ENCODE results near the gene EPM2A.

The EPM2A gene

DNA sequence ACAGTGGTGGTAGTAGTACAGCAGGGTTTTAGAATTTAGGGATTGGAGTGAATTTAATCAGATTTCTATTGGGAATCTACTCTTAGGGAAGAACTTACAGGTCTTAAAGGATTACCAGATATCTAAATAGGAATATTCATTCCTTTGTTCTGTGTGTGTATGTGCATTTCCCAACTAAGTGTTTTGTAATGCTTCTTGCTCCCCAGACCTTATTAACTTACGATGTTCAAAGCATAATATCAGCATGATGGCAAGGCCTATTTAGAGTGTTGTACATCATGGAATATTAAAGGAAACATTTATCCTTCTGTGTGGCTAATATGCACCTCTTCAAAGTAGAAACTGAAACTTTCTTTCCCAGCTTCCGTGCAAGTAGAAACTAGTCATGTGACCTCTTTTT is 133.9 kb downstream of the EPM2A start:
- Histone ChIP-seq H3K27ac (no peak overlapping the region), H3K4me1 (no peaks in the 10 kb centered on the region), H4K20me1 (no peaks in the 10 kb centered on the region), H3K9me3 (no peaks in the 10 kb centered on the region), H3K36me3 (no peaks in the 10 kb centered on the region), H3K4me3 (no peak overlapping the region), H3K4me2 (no peak overlapping the region), H3K9ac (no peak overlapping the region), H3K27me3 (no peaks in the 10 kb centered on the region)
- TF ChIP-seq Cebpa-rat (IDR thresholded peaks at IDR 0.05), result no peak

DNA sequence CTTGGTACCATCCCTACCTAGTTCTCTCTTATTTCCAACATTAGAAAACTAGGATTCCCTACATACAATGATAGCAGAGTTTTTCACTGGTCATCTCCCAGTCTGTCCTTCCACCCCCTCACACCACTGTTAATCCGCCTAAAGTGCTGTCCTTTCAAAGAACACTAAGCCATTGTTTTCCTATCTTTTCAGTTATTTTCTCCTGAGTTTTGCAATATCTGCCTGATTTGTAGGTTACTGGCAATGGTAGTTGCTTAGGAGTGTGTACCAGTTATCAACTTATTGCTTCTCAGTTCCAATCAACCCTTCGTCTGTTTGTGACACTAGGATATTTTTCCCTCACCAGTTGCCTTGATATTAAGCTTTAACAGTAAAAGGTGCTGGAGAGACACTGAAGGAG is 135.0 kb downstream of the EPM2A start:
- Histone ChIP-seq H3K4me3 (no peak overlapping the region), H3K9me3 (no peaks in the 10 kb centered on the region), H3K27ac (no peak overlapping the region), H3K27me3 (no peaks in the 10 kb centered on the region), H3K9ac (no peak overlapping the region), H3K4me2 (no peak overlapping the region), H3K36me3 (no peaks in the 10 kb centered on the region), H3K4me1 (no peaks in the 10 kb centered on the region), H4K20me1 (no peaks in the 10 kb centered on the region)
- TF ChIP-seq Cebpa-rat (IDR thresholded peaks at IDR 0.05), result no peak

DNA sequence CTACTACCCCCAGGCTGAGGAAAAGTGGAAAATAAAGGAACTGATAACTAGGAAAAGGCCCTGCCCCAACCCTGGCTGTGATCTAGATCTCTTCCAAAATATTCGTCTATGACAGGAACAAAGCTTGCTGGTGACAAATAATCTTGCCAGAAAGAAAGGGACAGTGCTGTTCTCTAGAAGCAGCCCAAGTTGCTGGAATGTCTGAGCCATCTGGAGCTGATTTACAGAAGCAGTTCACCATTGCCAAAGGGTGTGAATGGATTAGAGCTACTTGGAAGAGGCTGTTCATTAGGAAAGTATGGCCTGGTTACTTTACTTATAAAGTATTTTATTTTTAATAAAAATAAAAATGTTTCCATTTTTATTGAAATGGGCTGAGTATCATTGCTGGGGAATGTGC is 146.3 kb downstream of the EPM2A start:
- Histone ChIP-seq H3K36me3 (no peaks in the 10 kb centered on the region), H3K9me3 (no peaks in the 10 kb centered on the region), H3K27ac (no peak overlapping the region), H3K9ac (no peak overlapping the region), H3K4me2 (no peak overlapping the region), H3K4me1 (no peaks in the 10 kb centered on the region), H3K27me3 (no peaks in the 10 kb centered on the region), H4K20me1 (no peaks in the 10 kb centered on the region), H3K4me3 (no peak overlapping the region)
- TF ChIP-seq Cebpa-rat (IDR thresholded peaks at IDR 0.05), result no peak

DNA sequence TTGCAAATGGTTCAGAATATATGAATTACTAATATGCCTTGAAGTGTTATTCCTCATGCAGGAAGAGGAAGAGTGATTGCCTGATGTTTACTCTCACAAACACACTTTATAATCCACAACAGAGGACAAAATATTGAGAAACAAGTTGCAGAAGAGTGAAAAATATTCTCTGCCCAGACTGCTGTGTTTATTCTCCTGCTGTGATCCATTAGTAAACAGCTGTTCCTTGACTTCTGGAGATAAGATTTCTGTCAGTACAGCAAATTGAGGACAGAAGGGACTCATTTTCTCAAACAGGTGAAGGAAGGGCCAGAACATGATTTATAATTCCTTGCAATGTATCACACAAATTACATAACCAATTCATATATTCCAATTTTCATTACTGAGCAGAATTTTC is 148.0 kb downstream of the EPM2A start:
- no peaks in the 10 kb centered on the region for H3K9me3 ChIP-seq

DNA sequence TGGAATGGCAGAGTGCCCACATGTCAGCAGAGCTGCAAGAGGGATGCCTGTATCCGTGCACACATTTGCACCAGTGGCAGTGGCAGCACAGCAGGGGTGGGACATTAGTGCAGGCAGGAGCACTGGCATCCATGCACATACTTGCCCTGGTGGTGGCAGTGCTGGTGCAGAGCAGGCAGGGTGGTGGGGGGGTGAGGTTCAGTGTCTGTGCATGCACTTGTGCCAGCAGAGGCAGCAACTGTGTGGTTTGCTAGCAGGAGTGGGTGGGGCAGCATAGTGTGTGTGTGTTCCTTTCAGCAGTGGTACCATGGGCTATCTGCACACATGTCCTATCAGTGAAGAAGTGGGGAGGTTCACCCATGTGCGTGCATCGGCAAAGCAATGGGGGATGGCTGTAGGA is 151.6 kb downstream of the EPM2A start:
- no peak overlapping the region for H3K4me2 ChIP-seq
- no peaks in the 10 kb centered on the region for H4K20me1 ChIP-seq
- no peaks in the 10 kb centered on the region for H3K9me3 ChIP-seq
- H3K27me3 ChIP-seq, result no peaks in the 10 kb centered on the region
- H3K4me1 ChIP-seq, result no peaks in the 10 kb centered on the region
- no peak overlapping the region for H3K27ac ChIP-seq
- H3K36me3 ChIP-seq, result no peaks in the 10 kb centered on the region
- no peak overlapping the region for H3K9ac ChIP-seq
- H3K4me3 ChIP-seq, result no peak overlapping the region
- TF ChIP-seq Cebpa-rat (IDR thresholded peaks at IDR 0.05), result no peak

More for the DNA sequence above, 148.0 kb downstream of the EPM2A start:
- no peak for TF ChIP-seq Cebpa-rat (IDR thresholded peaks at IDR 0.05)
- no peaks in the 10 kb centered on the region for H3K27me3 ChIP-seq
- no peak overlapping the region for H3K4me2 ChIP-seq
- no peaks in the 10 kb centered on the region for H4K20me1 ChIP-seq
- H3K36me3 ChIP-seq, result no peaks in the 10 kb centered on the region
- H3K4me1 ChIP-seq, result no peaks in the 10 kb centered on the region
- no peak overlapping the region for H3K4me3 ChIP-seq
- no peak overlapping the region for H3K9ac ChIP-seq
- H3K27ac ChIP-seq, result no peak overlapping the region
